ENCODE measurements around the gene IFNA17.
"Not testable (repeated sequence)": the region's sequence is repeated elsewhere in the genome, so short reads cannot be mapped to it uniquely, and the experiment has no call there.

The IFNA17 gene

DNA sequence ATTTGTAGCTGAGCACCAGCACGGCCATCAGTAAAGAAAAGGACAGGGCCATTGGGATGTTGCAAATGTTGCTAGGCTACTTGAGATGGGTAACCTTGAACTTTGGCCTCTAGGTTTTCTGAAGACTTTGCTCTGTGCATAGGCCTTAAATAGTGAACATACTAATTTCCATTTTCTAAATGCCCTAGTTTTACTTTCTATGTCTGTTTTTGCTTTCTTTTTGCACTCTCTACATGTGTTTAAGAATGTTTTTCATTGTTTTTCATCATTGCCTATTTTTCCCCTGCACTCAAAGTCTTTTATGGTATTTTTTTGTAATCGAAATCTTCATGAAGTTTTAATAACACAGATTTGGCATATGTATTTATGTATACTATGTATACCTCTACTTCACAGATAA is at the start of gene IFNA17:
Gene IFNA17, minus strand, starts transcription at position 101 of the 400 bp plus-strand sequence. Its CDS starts 49 bp downstream, at position 52.
- no peak for DNase-seq

DNA sequence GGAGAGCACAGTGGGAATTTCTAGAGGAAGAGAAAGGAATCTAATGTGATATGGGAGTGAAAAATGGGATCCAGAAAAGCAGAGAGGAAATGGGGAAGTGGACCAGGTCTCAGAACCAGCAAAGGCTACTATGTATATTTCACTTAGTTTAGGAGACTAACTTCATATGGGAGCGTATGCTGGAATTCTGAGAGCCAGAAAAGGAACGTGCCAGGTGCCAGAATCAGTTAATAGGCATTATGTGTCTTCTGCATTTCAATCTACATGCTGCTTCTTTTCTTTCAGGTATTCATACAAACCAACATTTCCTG is 40.3 kb upstream of the IFNA17 start:
- DNase-seq: no peak

DNA sequence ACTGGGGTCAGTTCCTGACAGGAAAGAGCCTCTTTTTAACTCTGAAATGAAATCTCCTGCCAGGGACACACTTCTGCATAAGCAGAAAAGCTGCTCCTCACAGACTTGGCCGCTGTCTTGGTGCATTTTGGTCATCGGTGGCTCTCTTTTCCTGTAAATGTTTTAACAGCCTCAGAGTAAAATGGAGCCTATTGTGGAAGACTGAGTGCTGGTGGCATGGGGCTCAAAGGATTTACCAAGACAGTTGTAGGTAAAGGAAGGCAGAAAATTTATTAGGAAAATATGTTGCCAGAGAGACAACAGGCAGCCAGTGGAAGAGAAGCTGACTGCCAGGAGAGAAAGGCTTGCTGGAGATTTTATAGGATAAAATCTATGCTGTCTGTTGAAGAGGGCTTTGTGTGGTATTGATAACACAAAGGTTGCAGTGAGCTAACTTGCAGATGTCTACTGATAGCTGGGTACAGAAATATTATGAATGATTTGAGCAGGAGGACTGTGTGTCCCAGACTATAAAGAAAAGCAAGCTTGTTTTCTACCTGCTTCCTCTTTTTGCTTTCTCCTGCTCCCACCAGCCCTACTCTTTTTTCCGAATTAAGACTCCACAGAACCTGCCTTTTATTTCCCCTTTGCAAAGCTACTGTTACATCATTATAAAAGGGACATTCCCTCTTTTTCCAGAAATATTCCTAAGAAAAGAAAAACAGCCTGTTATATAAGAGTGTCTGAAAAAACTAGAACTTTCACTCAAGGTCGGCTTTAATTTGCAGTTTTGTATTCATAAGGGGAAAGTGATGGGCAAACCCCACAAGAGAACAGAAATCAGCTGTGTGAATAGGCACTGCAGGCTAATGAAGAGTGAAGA is 39.7 kb upstream of the IFNA17 start:
- DNase-seq: no peak

DNA sequence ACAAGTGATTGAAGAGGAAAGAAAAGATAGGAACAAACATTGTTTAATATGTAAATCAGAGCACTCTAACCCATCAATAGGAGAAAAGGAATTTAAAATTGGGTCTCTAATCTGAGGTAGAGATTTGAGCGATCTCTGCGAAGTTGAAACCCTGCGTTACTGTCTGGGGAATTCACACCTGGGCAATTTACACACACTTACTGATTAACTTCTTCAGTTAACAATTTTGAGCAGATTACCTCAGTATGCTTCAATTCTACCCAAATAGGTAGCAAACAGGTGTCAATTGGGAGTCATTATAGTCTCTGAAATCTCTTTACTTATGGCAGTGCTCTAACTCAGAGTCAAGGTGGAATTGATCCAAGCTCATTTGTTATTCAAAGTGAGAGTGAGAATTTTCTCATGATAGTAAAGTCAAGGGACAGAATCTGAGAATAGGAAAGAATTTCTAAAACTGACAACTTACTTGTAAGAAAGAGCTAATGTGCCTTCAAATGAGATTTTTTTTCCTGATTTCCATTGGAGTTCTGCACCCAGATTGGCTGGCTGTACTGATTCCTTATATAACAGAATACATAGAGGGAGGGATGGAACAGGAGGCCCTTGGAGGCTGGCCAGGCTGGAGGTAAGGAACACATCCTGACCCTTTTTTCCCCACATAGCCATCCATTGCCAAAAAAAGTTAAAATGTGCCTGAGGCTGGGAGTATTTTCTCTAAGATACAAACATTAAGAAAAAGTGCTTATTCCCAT is 38.9 kb upstream of the IFNA17 start:
- DNase-seq: no peak

DNA sequence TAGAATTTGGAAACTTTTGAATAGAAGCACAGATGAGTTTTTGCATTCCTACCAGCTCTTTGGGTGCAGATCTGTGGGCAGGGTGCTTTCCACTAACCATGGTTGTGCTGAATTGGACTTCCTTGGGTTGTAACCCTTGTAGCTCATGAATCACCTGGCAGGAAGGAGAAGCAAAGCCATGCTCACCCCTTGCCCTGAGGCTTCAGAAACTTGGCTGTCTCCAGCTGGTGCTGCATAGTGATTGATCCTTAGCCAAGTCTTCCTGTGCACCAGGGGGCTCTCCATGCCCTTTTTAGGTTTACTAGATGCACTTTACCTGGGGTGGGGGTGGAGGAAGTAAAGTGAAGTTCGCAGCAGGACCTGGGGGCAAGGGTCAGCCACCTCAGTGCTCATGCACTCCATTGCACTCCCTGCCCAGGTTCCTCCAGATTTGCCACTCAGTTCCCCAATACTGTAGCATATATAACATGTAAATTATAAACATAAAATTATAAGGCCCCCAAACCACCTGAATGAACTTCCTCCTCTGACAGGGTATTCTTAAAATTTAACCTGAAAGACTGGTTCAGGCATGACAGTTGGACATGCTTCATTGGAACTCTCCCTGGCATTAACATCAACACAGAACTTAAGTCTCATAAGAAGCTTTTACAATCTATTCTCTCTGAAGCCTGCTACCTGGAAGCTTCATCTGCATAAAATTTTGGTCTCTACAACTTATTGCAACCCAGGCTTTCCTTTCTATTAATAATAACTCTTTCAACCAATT is 37.6 kb upstream of the IFNA17 start:
- DNase-seq: no peak

DNA sequence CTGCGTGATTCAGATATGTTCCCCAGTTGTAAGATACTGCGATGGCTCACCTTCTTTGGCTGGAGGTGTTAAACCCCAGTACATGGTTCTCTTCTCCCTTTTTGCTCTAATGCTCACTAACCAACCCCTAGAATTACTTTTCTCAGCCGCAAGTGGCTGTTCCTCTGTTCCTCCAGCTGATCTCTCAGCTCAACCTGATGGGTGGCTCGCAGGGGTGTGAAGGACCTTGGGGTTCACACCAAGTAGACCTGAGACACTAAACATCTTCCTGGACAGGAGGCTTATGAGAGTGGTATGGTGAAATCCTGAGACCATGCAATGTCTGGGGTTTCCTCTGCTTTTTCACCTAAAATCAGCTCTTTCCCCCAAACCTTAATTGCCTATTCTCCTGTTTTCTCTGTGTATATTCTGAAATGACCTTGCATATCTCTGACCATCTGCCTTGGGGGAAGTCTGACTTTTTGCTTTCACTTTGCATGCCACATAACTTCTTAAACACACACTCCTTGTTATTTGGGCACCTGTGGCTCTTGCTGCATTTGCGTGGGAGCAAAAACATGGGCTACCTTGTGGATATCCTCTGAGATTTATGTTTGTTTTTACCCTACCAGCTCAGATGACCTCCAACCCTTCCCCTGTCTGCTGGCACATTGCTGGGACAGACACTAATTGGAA is 27.7 kb upstream of the IFNA17 start:
- no peak for DNase-seq

DNA sequence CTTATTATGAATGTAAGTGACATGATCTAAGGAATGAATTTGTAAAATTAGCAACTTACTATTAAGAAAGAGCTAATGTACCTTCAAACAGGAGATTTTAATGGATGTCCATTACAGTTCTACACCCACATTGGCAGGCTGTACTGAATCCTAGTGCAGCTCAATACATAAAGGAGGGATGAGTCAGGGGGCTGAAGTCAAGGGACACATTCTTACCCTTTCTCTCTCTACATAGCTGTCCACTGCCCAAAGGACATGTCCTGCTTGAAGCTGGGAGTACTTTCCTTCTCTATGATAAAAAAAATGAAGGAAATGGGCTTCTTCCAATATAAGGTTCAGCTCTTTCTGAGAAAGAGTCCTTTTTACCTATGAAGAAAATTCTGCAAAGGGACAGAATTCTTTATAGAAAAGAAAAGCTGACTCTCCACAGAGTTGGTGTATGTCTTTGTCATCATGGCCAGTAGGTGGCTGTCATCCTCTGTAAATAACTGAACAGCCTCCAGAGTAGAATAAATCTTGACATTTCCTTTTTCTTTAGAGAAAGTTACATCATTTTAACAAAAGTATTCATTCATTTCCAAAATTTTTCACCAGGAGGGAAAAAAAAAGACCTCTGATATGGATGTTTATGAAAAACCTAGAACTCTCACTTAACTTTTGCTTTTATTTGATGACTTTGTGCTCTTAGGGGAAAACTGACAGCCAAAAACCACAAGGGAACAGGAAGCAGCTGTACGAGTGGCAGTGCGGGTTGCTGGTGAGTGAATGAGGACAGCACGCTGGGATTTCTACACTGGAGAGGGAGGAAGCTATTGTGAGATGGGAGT is 24.9 kb upstream of the IFNA17 start:
- no peak for DNase-seq

DNA sequence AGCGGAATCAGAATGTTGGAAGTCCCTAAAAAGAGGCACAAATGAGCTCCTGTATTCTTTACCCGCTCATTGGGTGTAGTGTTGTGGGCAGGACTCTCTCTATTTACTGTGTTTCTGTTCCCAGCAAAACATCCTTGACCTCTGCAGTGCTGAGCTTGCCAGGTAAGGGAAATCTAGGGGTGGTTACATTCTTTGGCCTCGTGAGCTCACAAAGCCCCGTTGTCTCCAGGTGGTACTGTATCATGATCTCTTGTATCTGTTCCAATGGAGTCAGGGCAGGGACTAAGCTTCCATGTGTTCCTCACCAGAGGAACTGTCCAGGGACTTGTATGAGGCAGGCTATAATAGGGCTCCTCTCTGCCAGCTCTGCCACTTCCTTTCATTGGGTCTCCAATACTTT is 23.6 kb upstream of the IFNA17 start:
- no peak for DNase-seq

DNA sequence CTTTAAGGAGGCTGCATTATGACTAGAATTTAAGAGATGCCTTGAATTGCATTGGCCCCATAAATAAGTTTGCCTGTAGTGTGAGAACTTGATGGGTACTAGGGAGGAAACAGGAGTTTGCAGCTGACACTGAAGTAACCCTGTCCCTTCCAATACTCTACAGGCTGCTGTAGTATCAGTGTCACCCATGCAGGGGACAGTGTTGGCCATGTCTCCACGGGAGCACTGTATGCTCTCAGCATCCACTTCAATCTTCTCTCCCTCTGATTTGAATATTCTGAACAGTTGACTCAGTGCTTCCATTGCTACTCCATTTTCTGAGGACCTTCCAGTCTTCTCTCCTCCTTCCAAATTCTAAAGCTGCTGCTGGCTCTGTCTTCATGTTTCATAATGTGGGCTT is 23.2 kb upstream of the IFNA17 start:
- no peak for DNase-seq

DNA sequence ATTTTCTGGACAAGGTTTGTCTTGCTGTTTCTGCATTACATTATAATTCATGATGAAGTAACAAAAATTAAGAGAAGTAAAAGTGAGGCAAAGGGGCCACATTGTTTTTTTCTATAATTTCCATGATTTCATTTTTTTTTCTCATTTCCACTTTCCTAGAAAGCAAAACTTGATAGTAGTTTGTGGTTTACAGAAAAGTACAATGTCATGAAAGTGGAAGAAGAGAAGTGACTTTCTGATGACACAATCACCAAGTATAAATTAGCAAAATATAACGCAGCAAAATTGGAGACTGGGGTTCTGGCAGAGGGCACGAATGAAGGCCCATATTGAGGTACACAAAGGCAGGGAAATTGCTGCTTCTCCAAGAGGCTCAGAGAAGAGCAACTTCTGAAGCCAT is 16.8 kb upstream of the IFNA17 start:
- DNase-seq: no peak

DNA sequence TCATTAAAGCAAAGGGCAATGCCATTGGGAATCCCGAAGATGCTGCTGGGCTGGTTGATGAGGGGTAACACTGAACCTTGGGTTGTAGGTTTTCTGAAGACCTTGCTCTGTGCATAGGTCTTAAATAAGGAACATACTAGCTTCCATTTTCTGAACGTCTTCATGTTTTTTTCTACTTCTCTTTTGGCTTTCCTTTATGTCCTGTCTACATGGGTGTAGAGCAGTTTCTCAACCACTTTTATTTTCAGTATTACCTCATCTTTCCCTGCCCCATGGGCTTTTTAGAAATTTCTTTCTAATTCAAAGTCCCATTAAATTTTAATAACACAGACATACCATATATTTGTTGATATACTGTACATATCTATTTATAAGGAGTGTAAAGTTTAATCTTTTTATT is 11.9 kb upstream of the IFNA17 start, which contains the start of gene IFNA14:
Gene IFNA14, minus strand, starts transcription at position 95 of the 400 bp plus-strand sequence. Its CDS starts 70 bp downstream, at position 25.
- DNase-seq: no peak

DNA sequence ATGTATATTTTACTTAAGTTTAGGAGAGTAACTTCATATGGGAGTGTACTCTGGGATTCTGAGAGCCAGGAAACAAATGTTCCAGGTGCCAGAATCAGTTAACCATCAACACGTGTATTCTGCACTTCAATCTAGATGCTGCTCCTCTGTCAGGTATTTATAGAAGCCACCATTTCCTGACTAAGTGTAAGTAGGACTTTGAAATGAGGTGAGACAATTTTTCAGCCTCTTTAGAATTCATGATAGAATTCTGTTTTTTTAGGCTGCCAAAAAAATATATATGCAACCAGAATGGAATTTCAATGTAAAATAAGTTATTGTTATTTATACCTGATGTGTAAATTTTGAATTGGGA is 8.3 kb upstream of the IFNA17 start:
- DNase-seq: not testable (repeated sequence)

DNA sequence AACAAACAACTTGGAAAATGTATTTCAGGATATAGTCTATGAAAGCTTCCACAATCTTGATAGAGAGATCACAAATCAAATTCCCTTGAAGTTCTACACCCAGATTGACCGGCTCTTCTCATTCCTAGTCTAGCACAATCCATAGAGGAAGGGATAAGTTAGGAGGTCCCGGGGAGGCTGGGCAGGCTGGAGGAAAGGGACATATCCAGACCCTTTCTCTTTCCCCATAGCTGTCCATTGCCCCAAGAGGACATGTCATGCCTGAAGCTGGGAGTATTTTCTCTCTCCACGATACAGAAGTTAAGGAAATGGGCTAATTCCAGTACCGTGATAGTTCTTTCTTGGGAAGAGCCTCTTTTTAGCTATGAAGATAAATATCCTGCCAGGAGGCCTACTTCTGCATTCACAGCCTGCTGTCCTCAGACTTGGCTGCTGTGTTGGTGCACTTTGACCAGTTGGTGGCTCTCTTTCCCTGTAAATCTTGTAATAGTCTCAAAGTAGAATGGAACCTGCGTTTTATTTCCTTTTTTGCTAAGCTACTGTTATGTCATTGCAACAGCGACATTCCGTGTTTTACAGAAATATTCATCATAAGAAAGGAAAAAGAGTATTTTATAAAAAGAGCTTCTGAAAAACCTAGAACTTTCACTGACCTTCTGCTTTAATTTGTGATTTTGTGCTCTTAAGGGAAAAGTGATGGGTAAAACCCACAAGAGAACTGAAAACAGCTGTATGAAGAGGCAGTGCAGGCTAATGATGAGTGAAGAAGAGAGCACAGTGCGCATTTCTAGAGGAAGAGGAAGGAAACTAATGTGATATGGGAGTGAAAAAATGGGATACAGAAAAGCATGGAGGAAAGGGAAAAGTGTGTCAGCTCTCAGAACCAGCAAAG is 7.7 kb upstream of the IFNA17 start:
- not testable (repeated sequence) for DNase-seq

DNA sequence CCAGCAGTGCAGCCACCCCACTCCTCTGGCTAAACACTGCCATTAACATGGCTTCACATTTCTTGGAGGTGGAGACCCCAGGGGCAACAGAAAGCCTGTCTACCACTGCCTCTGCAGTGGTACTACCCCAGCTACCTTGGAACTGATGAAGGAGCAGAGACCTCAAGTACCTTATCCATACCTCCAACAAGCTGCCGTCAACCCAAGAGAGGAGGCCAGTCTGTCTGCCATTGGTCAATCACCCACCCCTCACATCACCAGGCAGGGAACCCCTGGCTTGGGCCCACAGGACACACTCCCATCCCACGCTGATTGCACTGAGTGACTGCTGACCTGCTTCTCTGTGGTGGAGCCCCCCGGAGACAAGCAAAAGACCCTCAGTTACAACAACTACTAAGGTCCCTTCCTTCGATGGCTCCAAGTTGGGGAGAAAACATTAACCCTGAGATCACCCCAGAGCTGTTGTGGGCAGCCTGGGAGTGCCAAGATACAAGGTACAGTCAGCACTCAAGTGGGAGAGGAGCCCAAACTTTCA is 6.2 kb upstream of the IFNA17 start:
- DNase-seq: no peak

DNA sequence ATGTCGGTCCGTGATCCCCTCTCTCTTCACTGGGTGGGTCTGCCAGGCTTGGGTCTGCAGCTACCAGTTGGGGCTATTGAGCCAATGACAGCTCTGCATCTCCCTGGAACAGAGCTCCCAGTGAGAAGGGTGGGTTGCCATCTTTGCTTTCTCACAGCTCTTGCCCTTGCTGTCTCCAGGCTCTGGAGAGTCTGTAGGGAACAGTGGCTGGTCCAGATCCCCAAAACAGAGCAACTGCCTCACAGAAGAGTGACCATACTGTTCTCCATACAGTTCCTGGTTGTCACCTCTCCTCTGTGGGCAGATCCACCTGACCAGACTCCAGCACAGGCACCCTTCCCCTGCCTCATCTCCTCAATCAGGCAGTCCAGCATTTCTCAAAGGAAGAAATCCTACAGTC is 5.2 kb upstream of the IFNA17 start:
- DNase-seq: no peak

DNA sequence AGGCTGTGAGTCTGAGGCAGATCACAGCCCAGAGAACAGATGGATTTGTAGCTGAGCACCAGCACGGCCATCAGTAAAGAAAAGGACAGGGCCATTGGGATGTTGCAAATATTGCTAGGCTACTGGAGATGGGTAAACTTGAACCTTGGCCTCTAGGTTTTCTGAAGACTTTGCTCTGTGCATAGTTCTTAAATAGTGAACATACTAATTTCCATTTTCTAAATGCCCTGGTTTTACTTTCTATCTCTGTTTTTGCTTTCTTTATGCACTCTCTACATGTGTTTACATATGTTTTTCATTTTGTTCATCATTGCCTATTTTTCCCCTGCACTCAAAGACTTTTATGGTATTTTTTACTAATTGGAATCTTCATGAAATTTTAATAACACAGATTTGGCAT is 10.8 kb downstream of the IFNA17 start, which contains the start of gene IFNA16:
Gene IFNA16, minus strand, starts transcription at position 101 of the 400 bp plus-strand sequence. Its CDS starts 6 bp downstream, at position 95.
- not testable (repeated sequence) for DNase-seq

DNA sequence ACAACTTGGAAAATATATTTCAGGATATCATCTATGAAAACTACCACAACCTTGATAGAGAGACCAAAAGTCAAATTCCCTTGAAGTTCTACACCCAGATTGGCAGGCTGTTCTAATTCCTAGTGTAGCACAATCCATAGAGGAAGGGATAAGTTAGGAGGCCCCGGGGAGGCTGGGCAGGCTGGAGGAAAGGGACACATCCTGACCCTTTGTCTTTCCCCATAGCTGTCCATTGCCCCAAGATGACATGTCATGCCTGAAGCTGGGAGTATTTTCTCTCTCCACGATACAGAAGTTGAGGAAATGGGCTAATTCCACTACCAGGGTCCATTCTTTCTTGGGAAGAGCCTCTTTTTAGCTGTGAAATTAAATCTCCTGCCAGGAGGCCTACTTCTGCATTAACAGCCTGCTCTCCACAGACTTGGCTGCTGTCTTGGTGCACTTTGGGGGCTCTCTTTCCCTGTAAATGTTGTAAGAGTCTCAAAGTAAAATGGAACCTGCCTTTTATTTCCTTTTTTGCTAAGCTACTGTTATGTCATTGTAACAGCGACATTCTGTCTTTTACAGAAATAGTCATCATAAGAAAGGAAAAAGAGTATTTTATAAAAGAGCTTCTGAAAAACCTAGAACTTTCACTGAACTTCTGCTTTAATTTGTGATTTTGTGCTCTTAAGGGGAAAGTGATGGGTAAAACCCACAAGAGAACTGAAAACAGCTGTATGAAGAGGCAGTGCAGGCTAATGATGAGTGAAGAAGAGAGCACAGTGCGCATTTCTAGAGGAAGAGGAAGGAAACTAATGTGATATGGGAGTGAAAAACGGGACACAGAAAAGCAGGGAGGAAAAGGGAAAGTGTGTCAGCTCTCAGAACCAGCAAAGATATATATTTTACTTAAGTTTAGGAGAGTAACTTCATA is 14.4 kb downstream of the IFNA17 start:
- DNase-seq: not testable (repeated sequence)

DNA sequence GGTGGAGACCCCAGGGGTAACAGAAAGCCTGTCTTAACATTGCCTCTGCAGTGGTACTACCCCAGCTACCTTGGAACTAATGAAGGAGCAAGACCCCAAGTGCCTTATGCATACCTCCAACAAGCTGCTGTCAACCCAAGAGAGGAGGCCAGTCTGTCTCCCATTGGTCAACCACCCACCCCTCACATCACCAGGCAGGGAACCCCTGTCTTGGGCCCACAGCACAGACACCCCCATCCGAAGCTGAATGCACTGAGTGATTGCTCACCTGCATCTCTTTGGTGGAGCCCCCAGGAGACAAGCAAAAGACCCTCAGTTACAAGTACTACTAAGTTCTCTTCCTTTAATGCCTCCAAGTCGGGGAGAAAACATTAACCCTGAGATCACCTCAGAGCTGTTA is 15.9 kb downstream of the IFNA17 start:
- DNase-seq: not testable (repeated sequence)

DNA sequence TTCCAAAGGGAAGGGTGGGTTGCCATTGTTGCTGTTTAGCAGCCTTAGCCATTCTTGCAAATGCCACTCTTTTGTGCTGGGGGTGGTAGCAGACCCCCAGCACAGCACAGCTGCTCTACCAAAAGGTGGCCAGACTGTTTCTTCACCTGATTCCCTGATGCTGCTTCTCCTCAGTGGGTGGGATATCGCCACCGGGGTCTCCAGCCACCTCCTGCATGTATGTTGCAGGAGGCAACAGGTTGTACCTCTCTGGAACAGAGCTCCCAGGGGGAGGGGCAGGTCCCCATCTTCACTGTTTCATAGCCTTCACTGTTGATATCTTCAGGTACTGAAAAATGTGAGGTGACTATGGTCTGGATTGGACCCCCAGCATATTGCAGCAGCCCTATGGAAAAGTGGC is 17.2 kb downstream of the IFNA17 start:
- DNase-seq: not testable (repeated sequence)
